ENCODE measurements around the gene NCOR1. TPM values are rescaled to one million over a fixed set of nuclear protein-coding genes. Genes with fewer than 3 reads are reported as not detected.

NCOR1 gene
- total and polyA plus RNA-seq, 2 of the 13 experiments (the other 11 are each of a cell fraction or from before 2014, with no cell fraction given): 57.0 to 71.7 TPM

GRCh38 chr17:16215273-16215964 is at the start of gene NCOR1 (continued):
- TF ChIP-seq AHDC1 (CRISPR knock-in tag; IDR thresholded peaks at IDR 0.05; ENCODE audit: borderline replicate concordance) (no peak), SNRNP70 (IDR thresholded peaks at IDR 0.05; ENCODE audit: low read depth, low read length) (no peak), ZNF24 (IDR thresholded peaks at IDR 0.05) (no peak), PRDM4 (CRISPR knock-in tag; IDR thresholded peaks at IDR 0.05; ENCODE audit: borderline replicate concordance) (no peak), ZNF646 (CRISPR knock-in tag; IDR thresholded peaks at IDR 0.05) (no peak), ELK4 (CRISPR knock-in tag; IDR thresholded peaks at IDR 0.05; ENCODE audit: borderline replicate concordance) (no peak), XRCC5 (optimal IDR thresholded peaks at IDR 0.05; ENCODE audit: low read length) (peak; percentile 18), ZNF572 (CRISPR knock-in tag; IDR thresholded peaks at IDR 0.05) (no peak), CHD2 (IDR thresholded peaks at IDR 0.05; ENCODE audit: low read depth, low read length) (no peak), ZFP36L2 (CRISPR knock-in tag; IDR thresholded peaks at IDR 0.05) (no peak), NFRKB (IDR thresholded peaks at IDR 0.05) (0 out of 2 replicates have a peak, but pooled peaks have one; percentile 50), ZMYM4 (CRISPR knock-in tag; IDR thresholded peaks at IDR 0.05) (peak; percentile 70), SRF (IDR thresholded peaks at IDR 0.05; ENCODE audit: low read depth, low read length) (no peak), RFXAP (CRISPR knock-in tag; IDR thresholded peaks at IDR 0.05; ENCODE audit: borderline replicate concordance) (no peak)
